ENCODE data around the gene KLHDC7B. TPM values are rescaled to one million over a fixed set of nuclear protein-coding genes. Genes with fewer than 3 reads are reported as not detected.

The KLHDC7B gene
- total and polyA plus RNA-seq, 2 donors (not counting 3 experiments of a cell fraction or from before 2014, with no cell fraction given) = not detected

DNA sequence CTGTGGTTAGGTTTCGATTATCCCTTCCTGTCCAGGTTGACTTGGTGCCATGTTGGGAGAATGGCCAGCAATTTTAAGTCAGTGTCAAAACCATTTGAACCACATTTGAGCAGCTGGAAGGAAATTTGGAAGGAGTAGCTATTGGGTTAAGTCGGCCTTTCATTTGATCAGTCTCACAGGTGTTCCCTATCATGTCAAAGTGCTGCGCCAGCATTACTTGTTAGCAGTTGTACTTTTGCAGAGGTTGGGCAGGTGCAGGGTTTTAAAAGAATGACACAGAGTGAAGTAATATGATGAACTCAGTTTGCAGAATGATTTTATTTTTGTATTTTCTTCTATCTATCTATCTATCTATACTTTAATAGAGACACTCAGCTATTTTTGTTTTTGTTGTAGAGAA, 9.5 kb upstream of the KLHDC7B start:
- no TSS peak for BruUV-seq (replicated peaks)
- Histone ChIP-seq H3K36me3 (ENCODE audit: control insufficient read depth in 2 of 2, extremely low read depth in 1 of 2, insufficient read depth in 2 of 2, low read length in 2 of 2) (no peaks in the 10 kb centered on the region), H3K9me3 (replicated peaks; ENCODE audit: control insufficient read depth, insufficient read depth, low read length) (no peaks in the 10 kb centered on the region), H4K20me1 (replicated peaks; ENCODE audit: control insufficient read depth, extremely low read depth, insufficient read depth, low read length) (no peaks in the 10 kb centered on the region), H3K79me2 (ENCODE audit: control insufficient read depth, insufficient read depth, low read length) (no peaks in the 10 kb centered on the region), H2AFZ (ENCODE audit: low read depth, low read length) (no peak overlapping the region), H3K9me1 (replicated peaks; ENCODE audit: control insufficient read depth, extremely low read depth, insufficient read depth, low read length) (no peaks in the 10 kb centered on the region), H3K27me3 (ENCODE audit: control insufficient read depth in 2 of 2, insufficient read depth in 2 of 2, low read length in 2 of 2) (peaks cover 3 to 4% of the 10 kb centered on the region in 2 experiments), H3K9ac (replicated peaks; ENCODE audit: extremely low read depth, insufficient read depth, low read length) (no peak overlapping the region), H3K4me2 (ENCODE audit: insufficient read depth, low read length) (no peak overlapping the region), H3K4me1 (ENCODE audit: control insufficient read depth, extremely low read depth, insufficient read depth, low read length) (peaks cover 9% of the 10 kb centered on the region), H3K27ac (ENCODE audit: insufficient read depth, low read depth, low read length) (no peak overlapping the region), H3K4me3 (replicated peaks in 1 of 3; ENCODE audit: insufficient read depth in 1 of 3, low read depth in 1 of 3, low read length in 3 of 3) (no peak overlapping the region)
- TF ChIP-seq, protein P1, sequence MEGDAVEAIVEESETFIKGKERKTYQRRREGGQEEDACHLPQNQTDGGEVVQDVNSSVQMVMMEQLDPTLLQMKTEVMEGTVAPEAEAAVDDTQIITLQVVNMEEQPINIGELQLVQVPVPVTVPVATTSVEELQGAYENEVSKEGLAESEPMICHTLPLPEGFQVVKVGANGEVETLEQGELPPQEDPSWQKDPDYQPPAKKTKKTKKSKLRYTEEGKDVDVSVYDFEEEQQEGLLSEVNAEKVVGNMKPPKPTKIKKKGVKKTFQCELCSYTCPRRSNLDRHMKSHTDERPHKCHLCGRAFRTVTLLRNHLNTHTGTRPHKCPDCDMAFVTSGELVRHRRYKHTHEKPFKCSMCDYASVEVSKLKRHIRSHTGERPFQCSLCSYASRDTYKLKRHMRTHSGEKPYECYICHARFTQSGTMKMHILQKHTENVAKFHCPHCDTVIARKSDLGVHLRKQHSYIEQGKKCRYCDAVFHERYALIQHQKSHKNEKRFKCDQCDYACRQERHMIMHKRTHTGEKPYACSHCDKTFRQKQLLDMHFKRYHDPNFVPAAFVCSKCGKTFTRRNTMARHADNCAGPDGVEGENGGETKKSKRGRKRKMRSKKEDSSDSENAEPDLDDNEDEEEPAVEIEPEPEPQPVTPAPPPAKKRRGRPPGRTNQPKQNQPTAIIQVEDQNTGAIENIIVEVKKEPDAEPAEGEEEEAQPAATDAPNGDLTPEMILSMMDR (IDR thresholded peaks at IDR 0.05; ENCODE audit: extremely low read depth in 1 of 2, insufficient read depth in 1 of 2, low read depth in 1 of 2, low read length in 2 of 2) = no peak
- no peak for TF ChIP-seq GATA2 (IDR thresholded peaks at IDR 0.05; ENCODE audit: insufficient read depth, insufficient read length, low read depth, low read length)
- TF ChIP-seq JUN (IDR thresholded peaks at IDR 0.05; ENCODE audit: borderline replicate concordance, insufficient read depth, insufficient read length, low read depth) = no peak
- no peak for TF ChIP-seq POLR2AphosphoS5 (IDR thresholded peaks at IDR 0.05; ENCODE audit: insufficient read depth, low read depth, low read length)
- DNase-seq (ENCODE audit: low read depth, low spot score) = no peak
- ChIA-PET POLR2A (no interaction called here), CTCF (interaction anchor here (0.7 kb wide), 1 partner anchor 30 kb away, joined by 3 read pairs; no protein-coding TSS in a partner anchor)
- FAIRE-seq = no peak
- dilution Hi-C loops (cut with MboI; ENCODE audit: extremely low pct_ligation_motif_present, low sequenced_read_pairs) = no loop called here
- intact Hi-C loops (cut with micrococcal nuclease) = no loop called here

DNA sequence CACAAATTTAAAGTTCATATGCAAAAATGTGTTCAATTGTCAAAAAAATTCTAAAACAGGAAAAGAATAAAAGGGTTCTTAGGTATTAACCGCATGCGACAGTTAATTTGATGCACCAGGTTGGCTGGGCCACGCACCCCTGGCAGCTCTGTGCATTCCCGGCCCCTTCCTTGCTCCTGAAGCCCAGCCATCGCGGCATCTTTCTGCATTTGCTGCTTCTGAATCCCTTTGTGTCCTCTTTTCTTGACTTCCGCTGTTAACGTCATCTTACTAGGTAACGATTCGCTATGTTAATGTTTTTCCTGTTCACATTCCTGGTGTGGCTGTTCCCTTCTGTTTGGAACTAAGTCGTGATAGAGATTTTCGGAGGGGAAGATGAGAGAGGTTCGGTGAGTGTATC, 7.9 kb upstream of the KLHDC7B start:
- H3K27me3 ChIP-seq (ENCODE audit: control insufficient read depth in 2 of 2, insufficient read depth in 2 of 2, low read length in 2 of 2) = peaks cover 0 to 1% of the 10 kb centered on the region in 2 experiments
- H3K36me3 ChIP-seq (ENCODE audit: control insufficient read depth in 2 of 2, extremely low read depth in 1 of 2, insufficient read depth in 2 of 2, low read length in 2 of 2) = no peaks in the 10 kb centered on the region
- H3K79me2 ChIP-seq (ENCODE audit: control insufficient read depth, insufficient read depth, low read length) = no peaks in the 10 kb centered on the region
- no peaks in the 10 kb centered on the region for H4K20me1 ChIP-seq (replicated peaks; ENCODE audit: control insufficient read depth, extremely low read depth, insufficient read depth, low read length)
- dilution Hi-C loops (cut with MboI; ENCODE audit: extremely low pct_ligation_motif_present, low sequenced_read_pairs) = no loop called here
- intact Hi-C loops (cut with micrococcal nuclease) = no loop called here
- ChIA-PET POLR2A (no interaction called here), CTCF (interaction anchor here (0.9 kb wide), 1 partner anchor 12 kb away, joined by 3 read pairs; the partner anchor contains the start of gene SCO2)
- no peak for FAIRE-seq
- H3K9me3 ChIP-seq (replicated peaks; ENCODE audit: control insufficient read depth, insufficient read depth, low read length) = no peaks in the 10 kb centered on the region
- TF ChIP-seq POLR2AphosphoS5 (IDR thresholded peaks at IDR 0.05; ENCODE audit: insufficient read depth, low read depth, low read length) (no peak), MYC (IDR thresholded peaks at IDR 0.05; ENCODE audit: low read depth, low read length) (no peak), GATA2 (IDR thresholded peaks at IDR 0.05; ENCODE audit: insufficient read depth, insufficient read length, low read depth, low read length) (no peak), FOS (IDR thresholded peaks at IDR 0.05; ENCODE audit: borderline replicate concordance, insufficient read depth, low read length) (no peak), POLR2A (IDR thresholded peaks at IDR 0.05; ENCODE audit: low read depth, low read length) (no peak), JUN (IDR thresholded peaks at IDR 0.05; ENCODE audit: borderline replicate concordance, insufficient read depth, insufficient read length, low read depth) (no peak), EZH2 (IDR thresholded peaks at IDR 0.05; ENCODE audit: borderline replicate concordance, low read depth, low read length, severe bottlenecking) (no peak)
- TF ChIP-seq, protein P1 (IDR thresholded peaks at IDR 0.05; ENCODE audit: extremely low read depth in 1 of 2, insufficient read depth in 1 of 2, low read depth in 1 of 2, low read length in 2 of 2) = no peak
- TF ChIP-seq, protein P2, sequence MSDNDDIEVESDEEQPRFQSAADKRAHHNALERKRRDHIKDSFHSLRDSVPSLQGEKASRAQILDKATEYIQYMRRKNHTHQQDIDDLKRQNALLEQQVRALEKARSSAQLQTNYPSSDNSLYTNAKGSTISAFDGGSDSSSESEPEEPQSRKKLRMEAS (IDR thresholded peaks at IDR 0.05; ENCODE audit: insufficient read depth, insufficient read length) = no peak
- H3K27ac ChIP-seq (ENCODE audit: insufficient read depth, low read depth, low read length) = no peak overlapping the region
- no peak overlapping the region for H3K4me2 ChIP-seq (ENCODE audit: insufficient read depth, low read length)
- H3K4me1 ChIP-seq (ENCODE audit: control insufficient read depth, extremely low read depth, insufficient read depth, low read length) = no peaks in the 10 kb centered on the region
- H3K4me3 ChIP-seq (replicated peaks in 1 of 3; ENCODE audit: insufficient read depth in 1 of 3, low read depth in 1 of 3, low read length in 3 of 3) = no peak overlapping the region
- no TSS peak for BruUV-seq (replicated peaks)
- no peak overlapping the region for H2AFZ ChIP-seq (ENCODE audit: low read depth, low read length)
- no peak overlapping the region for H3K9ac ChIP-seq (replicated peaks; ENCODE audit: extremely low read depth, insufficient read depth, low read length)
- no peaks in the 10 kb centered on the region for H3K9me1 ChIP-seq (replicated peaks; ENCODE audit: control insufficient read depth, extremely low read depth, insufficient read depth, low read length)
- DNase-seq (ENCODE audit: low read depth, low spot score) = no peak

Data from endothelial cell of umbilical vein (primary cell).